ENCODE data around the gene TTC28. TPM values are rescaled to one million over a fixed set of nuclear protein-coding genes. Genes with fewer than 3 reads are reported as not detected.

TTC28 gene
- polyA plus RNA-seq, 1 donor from 2014 or later, result 14.8 TPM

DNA sequence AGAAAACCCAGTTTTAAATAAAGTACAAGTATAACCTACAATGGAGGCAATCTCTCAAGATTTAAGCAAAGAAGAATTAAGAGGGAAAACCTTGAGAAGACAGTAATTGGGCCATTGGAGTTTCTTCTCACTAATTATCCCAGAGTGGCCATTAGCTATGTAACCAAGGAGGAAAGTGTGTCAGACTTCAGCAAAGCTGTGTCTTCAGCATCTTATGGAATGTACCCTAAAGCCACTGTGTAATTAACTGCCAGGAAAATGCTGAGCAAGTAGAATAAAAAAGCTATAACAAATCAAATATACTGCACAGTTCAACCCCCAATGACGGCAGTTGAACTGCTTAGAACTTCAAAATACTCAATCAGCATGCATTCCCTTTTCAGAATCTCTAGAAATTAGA is 261.6 kb downstream of the TTC28 start:
- H3K9me2 ChIP-seq (ENCODE audit: insufficient read depth, low read length), result no peaks in the 10 kb centered on the region
- TF ChIP-seq SMC3 (conservative IDR thresholded peaks at IDR 0.05; ENCODE audit: poor library complexity) (no peak), TAF1 (IDR thresholded peaks at IDR 0.05; ENCODE audit: low read depth) (no peak), REST (IDR thresholded peaks at IDR 0.05; ENCODE audit: borderline replicate concordance) (no peak), POLR2AphosphoS5 (IDR thresholded peaks at IDR 0.05) (no peak), EZH2 (IDR thresholded peaks at IDR 0.05; ENCODE audit: borderline replicate concordance, insufficient read depth, low read length, poor library complexity, severe bottlenecking) (no peak)
- TF ChIP-seq, protein P1, sequence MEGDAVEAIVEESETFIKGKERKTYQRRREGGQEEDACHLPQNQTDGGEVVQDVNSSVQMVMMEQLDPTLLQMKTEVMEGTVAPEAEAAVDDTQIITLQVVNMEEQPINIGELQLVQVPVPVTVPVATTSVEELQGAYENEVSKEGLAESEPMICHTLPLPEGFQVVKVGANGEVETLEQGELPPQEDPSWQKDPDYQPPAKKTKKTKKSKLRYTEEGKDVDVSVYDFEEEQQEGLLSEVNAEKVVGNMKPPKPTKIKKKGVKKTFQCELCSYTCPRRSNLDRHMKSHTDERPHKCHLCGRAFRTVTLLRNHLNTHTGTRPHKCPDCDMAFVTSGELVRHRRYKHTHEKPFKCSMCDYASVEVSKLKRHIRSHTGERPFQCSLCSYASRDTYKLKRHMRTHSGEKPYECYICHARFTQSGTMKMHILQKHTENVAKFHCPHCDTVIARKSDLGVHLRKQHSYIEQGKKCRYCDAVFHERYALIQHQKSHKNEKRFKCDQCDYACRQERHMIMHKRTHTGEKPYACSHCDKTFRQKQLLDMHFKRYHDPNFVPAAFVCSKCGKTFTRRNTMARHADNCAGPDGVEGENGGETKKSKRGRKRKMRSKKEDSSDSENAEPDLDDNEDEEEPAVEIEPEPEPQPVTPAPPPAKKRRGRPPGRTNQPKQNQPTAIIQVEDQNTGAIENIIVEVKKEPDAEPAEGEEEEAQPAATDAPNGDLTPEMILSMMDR (IDR thresholded peaks at IDR 0.05; ENCODE audit: poor library complexity, severe bottlenecking), result no peak
- H3K4me2 ChIP-seq (ENCODE audit: low read length), result no peak overlapping the region
- H3K79me2 ChIP-seq (replicated peaks; ENCODE audit: insufficient read depth, low read length), result peaks cover 20% of the 10 kb centered on the region
- H4K20me1 ChIP-seq (ENCODE audit: insufficient read depth), result no peaks in the 10 kb centered on the region
- no peak overlapping the region for H3K27ac ChIP-seq (ENCODE audit: low read length)
- H3K36me3 ChIP-seq (ENCODE audit: insufficient read depth, low read length), result no peaks in the 10 kb centered on the region
- no peaks in the 10 kb centered on the region for H3K9me3 ChIP-seq (ENCODE audit: low read length)
- no peak overlapping the region for H3K4me3 ChIP-seq (ENCODE audit: low read length)
- H3K27me3 ChIP-seq (ENCODE audit: insufficient read depth, low read depth, low read length), result no peaks in the 10 kb centered on the region
- no peak overlapping the region for H2AFZ ChIP-seq (ENCODE audit: low read depth, low read length)
- no peaks in the 10 kb centered on the region for H3F3A ChIP-seq (ENCODE audit: insufficient read depth, low read length, poor library complexity, severe bottlenecking)
- H3K9ac ChIP-seq (ENCODE audit: low read length), result no peak overlapping the region

- H2AFZ ChIP-seq (ENCODE audit: low read depth, low read length), result no peak overlapping the region
- no peaks in the 10 kb centered on the region for H3F3A ChIP-seq (ENCODE audit: insufficient read depth, low read length, poor library complexity, severe bottlenecking)
- peaks cover 23% of the 10 kb centered on the region for H3K79me2 ChIP-seq (replicated peaks; ENCODE audit: insufficient read depth, low read length)
- H3K9me3 ChIP-seq (ENCODE audit: low read length), result no peaks in the 10 kb centered on the region
- no peak overlapping the region for H3K4me2 ChIP-seq (ENCODE audit: low read length)
- H3K4me3 ChIP-seq (ENCODE audit: low read length), result no peak overlapping the region
- no peaks in the 10 kb centered on the region for H4K20me1 ChIP-seq (ENCODE audit: insufficient read depth)
- H3K27ac ChIP-seq (ENCODE audit: low read length), result no peak overlapping the region
- no peaks in the 10 kb centered on the region for H3K27me3 ChIP-seq (ENCODE audit: insufficient read depth, low read depth, low read length)
- no peaks in the 10 kb centered on the region for H3K36me3 ChIP-seq (ENCODE audit: insufficient read depth, low read length)
- no peak overlapping the region for H3K9ac ChIP-seq (ENCODE audit: low read length)
- no peaks in the 10 kb centered on the region for H3K9me2 ChIP-seq (ENCODE audit: insufficient read depth, low read length)
- TF ChIP-seq REST (IDR thresholded peaks at IDR 0.05; ENCODE audit: borderline replicate concordance) (no peak), TAF1 (IDR thresholded peaks at IDR 0.05; ENCODE audit: low read depth) (no peak), POLR2AphosphoS5 (IDR thresholded peaks at IDR 0.05) (no peak), RAD21 (conservative IDR thresholded peaks at IDR 0.05) (no peak), SMC3 (conservative IDR thresholded peaks at IDR 0.05; ENCODE audit: poor library complexity) (no peak), EZH2 (IDR thresholded peaks at IDR 0.05; ENCODE audit: borderline replicate concordance, insufficient read depth, low read length, poor library complexity, severe bottlenecking) (no peak), MXI1 (conservative IDR thresholded peaks at IDR 0.05; ENCODE audit: poor library complexity, severe bottlenecking) (no peak), EP300 (conservative IDR thresholded peaks at IDR 0.05; ENCODE audit: poor library complexity, severe bottlenecking) (no peak)
- TF ChIP-seq, protein P1 (IDR thresholded peaks at IDR 0.05; ENCODE audit: poor library complexity, severe bottlenecking), result no peak
Measured at GRCh38 chr22:28417431-28417830, 262.2 kb downstream of the TTC28 start.

Data from neural cell (in vitro differentiated cells).